Bronchial epithelial cell (primary cell): ENCODE data around the gene ZNF358. TPM values are rescaled to one million over a fixed set of nuclear protein-coding genes. Genes with fewer than 3 reads are reported as not detected.

Experiments
- DNase-seq: peaks from one replicate; pipeline ENCODE4 v3.0.0-alpha.2; 2010; ENCODE audit warnings: low read depth
- FAIRE-seq: peaks from 2 replicates; lab custom pipeline; 2011; peaks lifted over from hg19 to GRCh38; lab: Jason Lieb, UNC
- H3K27me3 ChIP-seq: 2 replicates; pipeline ENCODE4 v1.5.1; 2011; ENCODE audit warnings: low read length; ENCODE audit not compliant: control insufficient read depth, insufficient read depth
- H3K36me3 ChIP-seq: 2 replicates; pipeline ENCODE4 v1.5.1; 2011; ENCODE audit warnings: low read length; ENCODE audit not compliant: control insufficient read depth, insufficient read depth
- H3K4me3 ChIP-seq: 2 replicates; pipeline ENCODE4 v1.5.1; 2011; ENCODE audit warnings: mild to moderate bottlenecking, low read depth, low read length, control low read depth
- CTCF ChIP-seq: IDR thresholded peaks from 2 replicates; pipeline ENCODE4 v1.5.1; 2011; ENCODE audit warnings: mild to moderate bottlenecking, moderate library complexity, low read length, control low read depth, inconsistent platforms; ENCODE audit not compliant: insufficient read depth, severe bottlenecking
- total RNA-seq: library from RNA; depleted of rRNA; stranded (reverse); fragments of >200 nt; gene quantifications from 2 replicates; pipeline ENCODE4 v1.2.1, GENCODE V29; 2014

The ZNF358 gene
- total RNA-seq, 1 donor from 2014 or later = 3.9 TPM

GRCh38 chr19:7471696-7472615 is 43.9 kb upstream of the ZNF358 start:
- no peaks in the 10 kb centered on the region for H3K27me3 ChIP-seq
- TF ChIP-seq CTCF = no peak
- H3K4me3 ChIP-seq = no peak overlapping the region
- no peak for DNase-seq
- FAIRE-seq = no peak
- peaks cover 19% of the 10 kb centered on the region for H3K36me3 ChIP-seq

GRCh38 chr19:7475665-7476064 is 40.2 kb upstream of the ZNF358 start:
- Histone ChIP-seq H3K36me3 (peaks cover 7% of the 10 kb centered on the region), H3K4me3 (no peak overlapping the region), H3K27me3 (no peaks in the 10 kb centered on the region)
- no peak for TF ChIP-seq CTCF
- FAIRE-seq (no peak), DNase-seq (no peak)

- FAIRE-seq (no peak), DNase-seq (no peak)
- H3K4me3 ChIP-seq = no peak overlapping the region
- TF ChIP-seq CTCF = no peak
- H3K27me3 ChIP-seq = no peaks in the 10 kb centered on the region
- H3K36me3 ChIP-seq = peaks cover 2% of the 10 kb centered on the region
Measured at GRCh38 chr19:7476241-7476640, 39.7 kb upstream of the ZNF358 start.

GRCh38 chr19:7476777-7477494 is 39.0 kb upstream of the ZNF358 start:
- Histone ChIP-seq H3K27me3 (no peaks in the 10 kb centered on the region), H3K36me3 (no peaks in the 10 kb centered on the region), H3K4me3 (no peak overlapping the region)
- DNase-seq (no peak), FAIRE-seq (no peak)
- TF ChIP-seq CTCF = no peak

- FAIRE-seq (no peak), DNase-seq (no peak)
- Histone ChIP-seq H3K27me3 (no peaks in the 10 kb centered on the region), H3K36me3 (no peaks in the 10 kb centered on the region), H3K4me3 (no peak overlapping the region)
- TF ChIP-seq CTCF = no peak
Measured at GRCh38 chr19:7477758-7478157, 38.1 kb upstream of the ZNF358 start.
